NB4 (cell line): ENCODE results near the gene BDNF.

Experiments used
- DNase-seq: peaks from one replicate; pipeline ENCODE4 v3.0.0; 2010; ENCODE audit warnings: low read depth
- H3K4me3 ChIP-seq: one replicate; pipeline ENCODE4 v1.5.1; 2011; ENCODE audit warnings: mild to moderate bottlenecking, low read depth, low read length, moderate library complexity
- MAX ChIP-seq: IDR thresholded peaks from 2 replicates; pipeline ENCODE4 v1.6.1; 2011; ENCODE audit warnings: low read depth, low read length
- MYC ChIP-seq: IDR thresholded peaks from 2 replicates; pipeline ENCODE4 v1.6.1; 2011; ENCODE audit warnings: low read depth, low read length
- POLR2A ChIP-seq: IDR thresholded peaks from 2 replicates; pipeline ENCODE4 v1.6.1; 2011; ENCODE audit warnings: mild to moderate bottlenecking; ENCODE audit not compliant: insufficient read length; ENCODE audit errors: extremely low read depth
- TF ChIP-seq, protein P1 (sequence below): IDR thresholded peaks from one replicate; pipeline ENCODE4 v1.5.1; 2012; ENCODE audit warnings: low read depth, low read length

The BDNF gene

GRCh38 chr11:27722953-27723344 is 22.7 kb upstream of the BDNF start:
- DNase-seq: no peak
- H3K4me3 ChIP-seq: no peak overlapping the region
- no peak for TF ChIP-seq MYC
- TF ChIP-seq POLR2A: no peak
- TF ChIP-seq, protein P1, sequence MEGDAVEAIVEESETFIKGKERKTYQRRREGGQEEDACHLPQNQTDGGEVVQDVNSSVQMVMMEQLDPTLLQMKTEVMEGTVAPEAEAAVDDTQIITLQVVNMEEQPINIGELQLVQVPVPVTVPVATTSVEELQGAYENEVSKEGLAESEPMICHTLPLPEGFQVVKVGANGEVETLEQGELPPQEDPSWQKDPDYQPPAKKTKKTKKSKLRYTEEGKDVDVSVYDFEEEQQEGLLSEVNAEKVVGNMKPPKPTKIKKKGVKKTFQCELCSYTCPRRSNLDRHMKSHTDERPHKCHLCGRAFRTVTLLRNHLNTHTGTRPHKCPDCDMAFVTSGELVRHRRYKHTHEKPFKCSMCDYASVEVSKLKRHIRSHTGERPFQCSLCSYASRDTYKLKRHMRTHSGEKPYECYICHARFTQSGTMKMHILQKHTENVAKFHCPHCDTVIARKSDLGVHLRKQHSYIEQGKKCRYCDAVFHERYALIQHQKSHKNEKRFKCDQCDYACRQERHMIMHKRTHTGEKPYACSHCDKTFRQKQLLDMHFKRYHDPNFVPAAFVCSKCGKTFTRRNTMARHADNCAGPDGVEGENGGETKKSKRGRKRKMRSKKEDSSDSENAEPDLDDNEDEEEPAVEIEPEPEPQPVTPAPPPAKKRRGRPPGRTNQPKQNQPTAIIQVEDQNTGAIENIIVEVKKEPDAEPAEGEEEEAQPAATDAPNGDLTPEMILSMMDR: no peak
- no peak for TF ChIP-seq MAX

- TF ChIP-seq, protein P1: no peak
- no peak for TF ChIP-seq MAX
- TF ChIP-seq POLR2A: no peak
- TF ChIP-seq MYC: no peak
- DNase-seq: no peak
Observed at GRCh38 chr11:27722117-27722952, 22.1 kb upstream of the BDNF start.

DNA sequence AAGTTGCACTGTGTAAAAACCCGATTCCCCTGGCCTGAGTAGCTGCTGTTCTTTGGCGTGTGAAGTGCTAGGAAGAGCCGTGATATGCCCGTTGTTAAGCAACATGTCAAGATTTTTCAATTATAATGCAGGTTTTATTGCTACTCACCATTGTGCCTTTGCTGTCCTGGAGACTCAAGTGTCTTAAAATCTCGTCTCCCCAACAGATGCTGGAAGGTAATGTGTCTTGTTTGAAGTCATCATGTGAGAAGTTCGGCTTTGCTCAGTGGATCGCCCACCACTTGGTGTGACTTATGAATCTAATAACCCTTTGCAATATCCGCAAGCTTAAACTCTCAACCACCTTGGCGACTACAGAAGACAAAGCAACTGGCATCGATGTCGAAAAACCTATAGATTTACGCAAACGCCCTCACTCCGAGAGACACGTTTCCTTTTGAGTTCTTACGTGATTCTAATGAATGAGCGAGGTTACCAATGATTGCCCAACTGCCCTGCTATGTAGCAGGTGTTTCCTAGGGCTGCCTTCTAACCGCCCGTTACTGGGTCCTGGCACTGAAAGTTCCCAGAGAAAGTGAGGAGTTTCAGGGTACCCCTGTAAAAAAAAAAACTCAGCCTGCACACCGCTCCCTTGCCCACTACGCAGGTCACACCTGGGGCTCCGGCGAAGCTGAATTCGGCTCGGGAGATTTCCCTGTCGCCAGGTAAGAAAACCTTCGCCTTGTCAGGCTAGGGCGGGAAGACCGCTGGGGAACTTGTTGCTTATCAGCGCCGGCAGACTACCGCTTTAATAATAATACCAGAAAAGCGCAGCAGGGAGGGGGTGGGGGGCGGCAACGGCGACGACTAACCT is 21.2 kb upstream of the BDNF start:
- no peak for DNase-seq
- no peak overlapping the region for H3K4me3 ChIP-seq
- TF ChIP-seq MAX (no peak), POLR2A (no peak), MYC (no peak)
- TF ChIP-seq, protein P1: no peak

More at GRCh38 chr11:27722117-27722952, 22.1 kb upstream of the BDNF start:
- H3K4me3 ChIP-seq: no peak overlapping the region

DNA sequence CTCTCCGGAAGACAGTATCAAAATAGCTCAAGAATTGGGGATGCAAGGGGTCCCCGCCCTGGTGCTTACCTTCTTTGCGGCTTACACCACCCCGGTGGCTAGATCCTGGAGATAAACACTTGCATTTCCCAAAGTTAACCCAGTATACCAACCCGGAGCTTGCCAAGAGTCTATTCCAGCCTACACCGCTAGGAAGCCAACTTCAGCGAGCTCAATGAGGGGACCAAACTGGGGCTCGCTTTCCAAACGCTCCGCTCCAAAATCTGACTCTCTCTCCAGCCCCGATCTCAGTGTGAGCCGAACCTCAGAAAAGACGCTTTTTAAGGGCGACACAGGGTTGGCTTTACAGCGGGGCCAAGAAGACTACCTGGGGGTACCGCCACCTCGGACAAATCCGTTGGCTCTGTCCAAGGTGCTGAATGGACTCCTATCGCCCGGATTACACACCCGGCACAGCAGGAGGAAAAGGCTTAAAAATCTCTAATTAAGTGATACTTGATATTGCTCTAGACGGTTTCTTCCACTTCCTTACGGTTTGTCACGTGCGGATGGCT is 20.1 kb upstream of the BDNF start:
- no peak for TF ChIP-seq MYC
- no peak for TF ChIP-seq POLR2A
- TF ChIP-seq MAX: no peak
- TF ChIP-seq, protein P1: no peak
- no peak overlapping the region for H3K4me3 ChIP-seq
- no peak for DNase-seq

GRCh38 chr11:27719546-27719925 is 19.3 kb upstream of the BDNF start:
- no peak overlapping the region for H3K4me3 ChIP-seq
- DNase-seq: no peak
- TF ChIP-seq, protein P1: no peak
- TF ChIP-seq POLR2A (no peak), MYC (no peak), MAX (no peak)
